CMK (cell line): ENCODE results near the gene PTPRQ.
"Not testable (repeated sequence)": the region's sequence is repeated elsewhere in the genome, so short reads cannot be mapped to it uniquely, and the experiment has no call there.

ENCODE experiments used
- DNase-seq: peaks from one replicate; pipeline ENCODE4 v3.0.0-alpha.2; 2010; ENCODE audit warnings: low read depth

The PTPRQ gene

GRCh38 chr12:80472911-80473500, 29.0 kb downstream of the PTPRQ start:
- no peak for DNase-seq

DNA sequence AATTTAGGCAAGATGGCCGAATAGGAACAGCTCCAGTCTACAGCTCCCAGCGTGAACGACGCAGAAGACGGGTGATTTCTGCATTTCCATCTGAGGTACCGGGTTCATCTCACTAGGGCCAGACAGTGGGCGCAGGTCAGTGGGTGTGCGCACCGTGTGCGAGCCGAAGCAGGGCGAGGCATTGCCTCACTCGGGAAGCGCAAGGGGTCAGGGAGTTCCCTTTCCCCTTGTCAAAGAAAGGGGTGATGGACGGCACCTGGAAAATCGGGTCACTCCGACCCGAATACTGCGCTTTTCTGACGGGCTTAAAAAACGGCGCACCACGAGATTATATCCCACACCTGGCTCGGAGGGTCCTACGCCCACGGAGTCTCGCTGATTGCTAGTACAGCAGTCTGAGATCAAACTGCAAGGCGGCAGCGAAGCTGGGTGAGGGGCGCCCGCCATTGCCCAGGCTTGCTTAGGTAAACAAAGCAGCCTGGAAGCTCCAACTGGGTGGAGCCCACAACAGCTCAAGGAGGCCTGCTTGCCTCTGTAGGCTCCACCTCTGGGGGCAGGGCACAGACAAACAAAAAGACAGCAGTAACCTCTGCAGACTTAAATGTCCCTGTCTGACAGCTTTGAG, 33.6 kb downstream of the PTPRQ start:
- DNase-seq, result not testable (repeated sequence)

GRCh38 chr12:80484746-80485145, 40.7 kb downstream of the PTPRQ start:
- no peak for DNase-seq

DNA sequence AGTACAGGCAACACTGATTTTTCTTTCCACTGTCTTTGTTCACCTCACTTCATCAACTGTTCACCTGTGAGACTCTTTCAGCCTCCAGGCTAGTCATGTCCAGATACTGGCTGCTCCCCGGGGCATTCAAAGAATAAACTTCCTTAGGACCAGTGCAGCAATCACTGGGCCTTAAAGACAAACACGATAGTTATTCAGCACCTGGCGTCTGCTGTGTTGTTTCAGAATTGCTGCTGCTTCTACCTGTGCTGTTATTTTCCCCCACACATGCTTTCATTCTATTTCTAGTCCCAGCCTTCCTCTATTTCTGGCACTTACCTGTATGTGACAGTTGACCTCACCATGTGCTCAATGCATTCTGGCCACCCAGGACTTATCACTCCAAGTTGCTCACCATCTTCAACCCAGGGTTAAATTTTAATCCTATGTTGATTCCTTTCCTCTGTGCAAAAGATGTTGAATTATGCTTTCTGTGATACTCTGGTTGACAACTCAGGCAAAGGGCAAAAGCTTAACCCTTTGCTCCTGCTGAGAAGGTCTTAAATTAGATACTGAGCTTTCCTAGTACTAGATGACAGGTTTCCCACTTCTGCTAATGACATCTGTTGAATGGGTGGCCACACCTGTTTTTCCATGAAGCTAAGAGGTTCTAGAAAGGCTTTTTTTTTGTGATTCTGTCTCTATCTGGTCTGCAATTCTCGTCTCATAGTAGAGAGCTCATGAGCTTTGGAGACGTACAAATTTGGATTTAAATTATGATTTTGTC, 41.4 kb downstream of the PTPRQ start:
- no peak for DNase-seq

GRCh38 chr12:80490329-80490728, 46.3 kb downstream of the PTPRQ start:
- DNase-seq, result no peak

DNA sequence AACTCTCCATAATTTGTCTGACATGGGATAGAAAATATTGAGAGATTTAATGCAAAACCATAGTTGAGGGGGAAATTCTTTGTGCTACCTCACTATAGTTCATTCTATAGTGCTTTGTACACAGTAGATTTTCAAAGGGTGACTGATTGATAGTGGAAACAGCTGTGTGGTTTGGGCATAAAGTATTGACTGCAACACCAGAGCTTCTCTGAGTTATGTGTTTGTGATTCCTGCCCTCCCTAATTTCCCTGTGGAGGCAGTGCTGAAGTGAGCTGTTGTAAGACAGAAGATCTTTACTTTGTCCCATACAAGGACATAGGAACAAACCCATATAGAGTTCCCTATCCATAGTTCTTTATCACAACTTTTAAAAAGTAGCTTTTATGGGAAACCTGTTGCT, 47.1 kb downstream of the PTPRQ start:
- DNase-seq, result no peak

DNA sequence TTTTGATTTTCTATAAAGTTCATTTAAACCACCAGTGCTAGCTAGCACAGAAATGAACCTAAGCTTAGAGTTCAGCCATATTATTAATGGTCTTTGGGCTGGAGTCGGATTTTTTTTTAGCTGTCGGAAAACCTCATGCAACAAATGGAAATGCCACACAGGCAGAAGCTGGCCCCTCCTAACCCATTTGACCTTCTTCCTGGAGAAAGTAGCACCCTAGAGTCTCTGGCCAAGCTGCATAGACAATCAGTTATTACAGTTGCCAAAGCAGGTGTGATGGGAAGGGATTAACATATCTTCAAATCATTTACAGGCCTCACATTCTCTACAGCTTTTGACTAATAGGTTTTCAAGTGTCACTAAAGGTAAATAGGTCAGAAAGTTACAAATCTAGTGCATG, 49.4 kb downstream of the PTPRQ start:
- no peak for DNase-seq

DNA sequence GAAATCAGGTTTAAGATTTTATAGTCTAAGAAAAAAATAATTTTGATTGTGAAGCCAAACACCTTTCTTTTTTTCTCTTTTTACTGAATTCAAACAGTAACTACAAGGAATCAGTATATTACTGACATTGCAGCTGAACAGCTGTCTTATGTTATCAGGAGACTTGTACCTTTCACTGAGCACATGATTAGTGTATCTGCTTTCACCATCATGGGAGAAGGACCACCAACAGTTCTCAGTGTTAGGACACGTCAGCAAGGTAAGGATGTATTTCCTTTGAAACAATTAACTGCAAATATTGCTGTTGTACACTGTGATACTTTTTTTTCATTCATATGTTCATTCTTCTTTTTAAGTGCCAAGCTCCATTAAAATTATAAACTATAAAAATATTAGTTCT, 50.8 kb downstream of the PTPRQ start:
- DNase-seq, result no peak

DNA sequence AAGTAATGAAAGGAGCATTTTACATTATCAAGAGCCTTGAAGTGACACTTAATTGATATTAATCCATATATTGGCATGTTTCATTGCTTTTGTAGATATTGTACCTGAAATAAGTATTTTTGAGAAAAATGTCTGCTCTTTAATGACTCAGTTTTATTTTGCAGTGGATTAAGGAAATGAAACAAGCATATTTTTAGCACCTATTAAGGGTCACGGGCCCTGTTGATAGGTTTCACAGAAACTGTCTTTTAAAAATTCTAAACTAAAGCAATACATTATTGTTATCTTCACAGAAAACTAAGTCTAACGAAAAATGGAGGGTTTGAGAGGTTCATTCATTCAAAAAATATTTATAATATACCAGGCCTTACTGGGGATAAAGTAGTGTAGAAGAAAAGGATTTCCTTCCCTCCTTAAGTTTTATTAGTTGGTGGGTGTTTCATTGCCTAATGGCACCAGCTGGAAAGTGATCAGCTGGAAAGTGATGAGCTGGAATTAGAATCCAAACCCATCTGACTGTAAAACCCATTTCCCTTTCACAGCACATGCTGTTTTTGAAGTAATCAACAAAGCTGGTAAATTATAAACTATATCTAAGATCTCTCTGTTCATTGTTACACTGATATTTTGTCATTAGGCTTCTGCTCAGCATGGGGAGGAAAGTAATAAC, 54.2 kb downstream of the PTPRQ start:
- no peak for DNase-seq

DNA sequence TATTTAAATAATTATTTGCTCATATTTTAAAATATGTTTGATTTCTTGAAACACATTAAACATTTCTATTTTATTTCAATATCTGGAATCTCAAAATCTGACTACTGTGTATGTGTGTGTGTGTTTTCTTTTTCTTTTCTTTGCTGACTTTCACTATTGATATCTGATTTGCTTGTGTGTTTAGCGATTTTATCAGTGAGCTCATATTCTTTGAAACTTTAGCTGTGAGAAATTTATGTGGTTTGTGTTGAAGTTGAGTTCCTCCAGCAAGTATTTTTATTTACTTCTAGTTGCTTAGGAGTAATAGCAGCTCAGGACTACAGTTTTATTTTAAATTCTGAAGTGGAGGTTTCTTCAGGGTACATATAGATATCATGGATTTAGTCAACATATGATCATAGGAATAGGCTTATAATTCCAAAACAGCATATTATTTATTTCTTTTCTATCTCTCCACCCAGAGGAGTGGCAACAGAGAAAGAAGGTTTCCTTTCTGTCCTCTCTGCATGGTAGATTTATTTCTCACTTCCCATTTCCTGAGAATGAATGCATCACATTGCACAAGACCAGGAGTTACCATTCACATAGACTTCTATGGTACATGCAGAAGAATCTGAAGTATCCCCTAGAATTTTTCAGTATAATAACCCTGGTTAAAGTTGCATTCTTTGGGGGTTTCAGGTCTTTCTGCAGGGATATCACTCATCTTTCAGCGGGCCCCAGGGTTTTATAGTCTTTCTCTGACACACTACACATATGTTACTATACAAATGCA, 60.5 kb downstream of the PTPRQ start:
- DNase-seq, result no peak

DNA sequence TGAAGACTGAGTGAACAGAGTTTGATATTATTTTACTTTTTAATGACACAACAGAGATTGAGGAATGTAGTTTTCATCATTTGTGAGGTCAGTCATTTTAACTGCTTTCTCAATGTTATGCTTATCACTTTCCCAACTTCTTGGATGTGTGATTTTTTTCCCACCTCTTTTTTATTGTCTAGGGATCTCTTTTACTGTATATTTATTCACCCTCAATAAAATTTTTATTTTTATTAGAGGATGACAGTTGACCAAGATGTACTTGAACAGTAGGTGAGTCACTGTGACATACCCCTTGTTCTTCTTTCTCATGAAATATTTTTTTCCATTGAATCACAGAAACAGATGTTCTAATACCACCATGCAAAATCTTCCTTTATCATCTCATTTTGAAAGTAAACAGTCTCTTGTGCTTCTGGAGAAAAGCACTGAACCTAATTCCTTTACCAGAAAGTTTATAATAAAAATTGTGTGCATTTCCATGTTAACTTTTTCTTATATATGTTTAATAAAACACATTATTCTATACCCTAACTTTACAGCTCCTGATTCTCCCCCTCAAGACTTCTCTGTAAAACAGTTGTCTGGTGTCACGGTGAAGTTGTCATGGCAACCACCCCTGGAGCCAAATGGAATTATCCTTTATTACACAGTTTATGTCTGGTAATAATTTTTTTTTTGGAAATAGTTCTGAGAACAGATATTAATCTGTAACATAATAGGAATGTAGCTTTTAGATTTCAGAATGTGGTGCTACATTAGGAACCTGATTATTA, 65.9 kb downstream of the PTPRQ start:
- DNase-seq, result no peak

- no peak for DNase-seq
These were observed 68.7 kb downstream of the PTPRQ start for GRCh38 chr12:80512781-80513180.

- no peak for DNase-seq
These were observed 69.2 kb downstream of the PTPRQ start for GRCh38 chr12:80513211-80513610.

GRCh38 chr12:80517655-80518054, 73.6 kb downstream of the PTPRQ start:
- no peak for DNase-seq

- no peak for DNase-seq
These were observed 87.6 kb downstream of the PTPRQ start for GRCh38 chr12:80531646-80532045.

GRCh38 chr12:80539029-80539428, 95.0 kb downstream of the PTPRQ start:
- no peak for DNase-seq

DNA sequence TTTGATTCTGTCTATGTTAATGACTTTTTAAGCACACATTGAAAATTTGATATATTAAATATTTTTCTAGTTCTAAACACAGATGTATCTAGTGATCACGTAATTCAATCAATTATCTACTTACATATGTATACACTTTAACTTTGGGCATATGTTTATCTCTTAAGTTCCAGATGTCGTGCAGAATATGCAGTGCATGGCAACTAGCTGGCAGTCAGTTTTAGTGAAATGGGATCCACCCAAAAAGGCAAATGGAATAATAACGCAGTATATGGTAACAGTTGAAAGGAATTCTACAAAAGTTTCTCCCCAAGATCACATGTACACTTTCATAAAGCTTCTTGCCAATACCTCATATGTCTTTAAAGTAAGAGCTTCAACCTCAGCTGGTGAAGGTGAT, 105.3 kb downstream of the PTPRQ start:
- DNase-seq, result no peak

GRCh38 chr12:80551897-80552296, 107.9 kb downstream of the PTPRQ start:
- no peak for DNase-seq

DNA sequence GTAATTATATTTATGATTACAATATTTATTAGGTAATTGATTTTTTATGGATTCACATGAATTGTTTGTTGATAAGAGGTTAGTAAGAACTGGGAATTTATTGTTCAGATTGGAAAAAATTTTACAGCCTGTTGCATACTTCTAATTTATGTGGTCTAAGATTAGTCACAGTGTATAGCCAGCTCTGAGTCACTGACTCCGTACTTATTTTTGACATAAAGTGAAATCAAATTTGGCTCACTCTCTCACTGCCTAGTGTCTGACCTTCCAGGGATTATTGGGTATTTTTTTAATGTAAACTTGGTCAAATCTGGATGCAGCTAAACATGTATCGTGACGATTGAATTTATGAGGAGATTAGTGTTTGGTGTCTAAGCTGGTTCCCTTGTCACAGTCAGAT, 109.3 kb downstream of the PTPRQ start:
- no peak for DNase-seq

GRCh38 chr12:80556566-80556965, 112.5 kb downstream of the PTPRQ start:
- no peak for DNase-seq

DNA sequence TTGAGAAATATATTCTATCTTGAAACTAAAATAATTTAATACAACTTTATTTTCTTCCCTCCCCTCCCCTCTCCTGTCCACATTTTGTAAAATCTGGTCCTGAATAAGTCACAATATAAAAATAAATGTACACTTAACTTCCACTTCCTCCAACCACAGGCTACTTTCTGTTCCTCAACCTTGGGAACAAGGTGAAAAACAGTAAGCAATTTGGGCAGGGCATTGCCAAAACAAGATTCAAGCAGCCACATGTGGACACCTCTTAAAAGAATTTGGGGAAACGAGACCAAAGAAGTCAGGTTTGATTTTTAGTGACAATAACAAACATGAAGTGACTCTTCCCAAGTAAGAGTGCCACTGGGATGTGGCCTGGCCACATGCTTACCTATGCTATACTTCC, 115.7 kb downstream of the PTPRQ start:
- no peak for DNase-seq
